Left lobe of liver (tissue), 1 donor: Measurements from ENCODE around the gene RPL41. TPM values are rescaled to one million over a fixed set of nuclear protein-coding genes. Genes with fewer than 3 reads are reported as not detected.

Experiments
- total RNA-seq: library from RNA; stranded (reverse); gene quantifications from one replicate; pipeline ENCODE4 v1.2.1, GENCODE V29; 2021
- donor health status: DM: no; HTN: yes; CAD: no.

The RPL41 gene
- total RNA-seq, 1 donor from 2014 or later: 1,359 TPM

Other genes starting within 250 kb of the RPL41 start
- 16.5 TPM for gene PYM1, start 188.7 kb upstream of the RPL41 start, total RNA-seq
- gene DGKA, start 185.5 kb upstream of the RPL41 start, total RNA-seq: 4.9 TPM
- gene PMEL, start 150.6 kb upstream of the RPL41 start, total RNA-seq: 5.4 TPM
- 11.0 TPM for gene CDK2, start 149.8 kb upstream of the RPL41 start, total RNA-seq
- gene RAB5B, start 142.6 kb upstream of the RPL41 start, total RNA-seq: 46.5 TPM
- 56.1 TPM for gene SUOX, start 119.4 kb upstream of the RPL41 start, total RNA-seq
- 2.3 TPM for gene IKZF4, start 95.6 kb upstream of the RPL41 start, total RNA-seq
- 31.2 TPM for gene RPS26, start 74.7 kb upstream of the RPL41 start, total RNA-seq
- 93.2 TPM for gene ERBB3, start 36.5 kb upstream of the RPL41 start, total RNA-seq
- gene PA2G4, start 12.1 kb upstream of the RPL41 start, total RNA-seq: 32.3 TPM
- 4.6 TPM for gene ZC3H10, start 1.6 kb downstream of the RPL41 start, total RNA-seq
- gene ESYT1, start 11.6 kb downstream of the RPL41 start, total RNA-seq: 62.2 TPM
- gene MYL6B, start 36.0 kb downstream of the RPL41 start, total RNA-seq: 6.5 TPM
- 376 TPM for gene MYL6, start 41.7 kb downstream of the RPL41 start, total RNA-seq
- 27.6 TPM for gene SMARCC2, start 72.8 kb downstream of the RPL41 start, total RNA-seq
- 13.2 TPM for gene RNF41, start 105.3 kb downstream of the RPL41 start, total RNA-seq
- 16.0 TPM for gene NABP2, start 107.7 kb downstream of the RPL41 start, total RNA-seq
- 227 TPM for gene SLC39A5, start 113.4 kb downstream of the RPL41 start, total RNA-seq
- 12.9 TPM for gene ANKRD52, start 141.8 kb downstream of the RPL41 start, total RNA-seq
- gene COQ10A, start 150.3 kb downstream of the RPL41 start, total RNA-seq: 24.8 TPM
- gene CS, start 183.7 kb downstream of the RPL41 start, total RNA-seq: 67.4 TPM
- gene CNPY2, start 199.4 kb downstream of the RPL41 start, total RNA-seq: 93.3 TPM
- gene PAN2, start 217.4 kb downstream of the RPL41 start, total RNA-seq: 86.0 TPM
- gene IL23A, start 222.3 kb downstream of the RPL41 start, total RNA-seq: 0.43 TPM
- gene STAT2, start 243.5 kb downstream of the RPL41 start, total RNA-seq: 95.5 TPM
- 188 TPM for gene APOF, start 246.2 kb downstream of the RPL41 start, total RNA-seq